Activated CD8-positive, alpha-beta memory T cell treated with anti-CD3 and anti-CD28 coated beads for 36 hours (primary cell): Measurements from ENCODE around the gene MOK. TPM values are rescaled to one million over a fixed set of nuclear protein-coding genes. Genes with fewer than 3 reads are reported as not detected.

Experiments
- CTCF ChIA-PET: fragments of 350-600 bp; sonication (Branson Sonifier 250); formaldehyde crosslinking; loops from one replicate; lab custom pipeline; 2021; ENCODE audit warnings: antibody characterized with exemption; lab: Charles Lee
- POLR2A ChIA-PET: fragments of 350-600 bp; sonication (Branson Sonifier 250); formaldehyde crosslinking; loops from one replicate; lab custom pipeline; 2021; ENCODE audit warnings: antibody characterized with exemption; lab: Charles Lee
- total RNA-seq, 2 experiments: library from RNA; stranded (reverse); gene quantifications; one replicate each; pipeline ENCODE4 v1.2.3, GENCODE V29; 2021

MOK gene
- total RNA-seq, 2 experiments from 2014 or later = 7.8 to 9.6 TPM

DNA sequence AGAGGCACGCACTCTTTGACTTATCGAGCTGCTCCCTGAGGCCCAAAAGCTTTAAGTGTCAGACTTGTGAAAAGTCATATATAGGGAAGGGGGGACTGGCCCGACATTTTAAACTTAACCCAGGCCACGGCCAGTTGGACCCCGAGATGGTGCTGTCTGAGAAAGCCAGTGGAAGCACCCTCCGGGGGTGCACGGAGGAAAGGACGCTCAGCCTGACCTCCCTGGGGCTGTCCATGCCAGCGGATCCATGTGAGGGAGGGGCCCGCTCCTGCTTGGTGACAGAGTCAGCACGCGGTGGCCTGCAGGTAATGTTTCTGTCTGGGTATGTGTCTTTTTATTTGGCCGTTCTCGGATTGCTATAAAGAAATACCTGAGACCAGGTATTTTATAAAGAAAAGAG, 21.6 kb upstream of the MOK start:
- POLR2A ChIA-PET = no interaction called here

DNA sequence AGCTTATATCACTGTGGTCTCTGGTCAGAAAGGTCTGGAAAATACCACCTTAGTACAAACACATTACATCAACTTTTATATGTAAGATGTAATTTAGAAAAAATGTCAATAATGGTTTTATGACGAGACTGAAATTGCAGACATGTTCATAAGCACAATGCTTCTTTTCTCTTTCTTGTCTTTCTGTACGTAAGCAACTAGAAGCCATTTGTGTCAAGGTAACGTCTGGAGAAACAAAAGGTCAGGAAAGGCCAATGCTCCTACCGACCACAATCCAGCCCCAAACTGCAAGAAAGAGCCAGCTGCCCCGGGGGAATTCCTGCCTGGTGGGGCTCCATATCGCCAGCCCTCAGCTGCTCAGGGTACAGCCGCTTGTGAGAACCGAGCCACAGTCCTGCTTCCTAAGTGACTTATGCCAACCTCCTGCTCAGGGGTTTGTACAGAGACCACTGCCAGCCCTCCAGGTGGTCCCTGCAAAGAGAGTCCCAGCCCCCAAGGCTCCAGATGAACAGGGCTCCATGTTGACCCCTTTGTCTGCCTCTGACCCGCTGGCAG, 20.9 kb upstream of the MOK start:
- ChIA-PET CTCF (no interaction called here), POLR2A (no interaction called here)

More for the DNA sequence above, 21.6 kb upstream of the MOK start:
- CTCF ChIA-PET = no interaction called here

DNA sequence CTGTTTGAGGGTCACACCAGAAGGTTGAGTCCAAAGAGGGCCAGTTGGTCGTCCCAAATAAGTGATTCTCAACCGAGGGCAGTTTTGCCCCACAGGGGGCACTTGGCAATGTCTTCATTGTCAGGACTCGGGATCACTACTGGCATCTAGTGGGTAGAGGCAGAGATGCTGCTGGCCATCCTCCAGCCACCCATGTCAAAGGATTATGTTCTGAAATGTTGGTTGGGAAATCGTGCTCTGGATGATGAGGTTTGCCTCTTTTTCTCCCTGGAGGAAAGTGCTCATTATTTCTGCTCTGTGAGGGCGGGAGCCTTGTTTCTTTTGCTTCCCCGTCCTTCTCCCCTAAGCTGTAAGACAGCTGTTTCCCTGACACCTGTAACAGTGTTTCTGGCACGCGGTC, 18.1 kb upstream of the MOK start:
- CTCF ChIA-PET = interaction anchor here (0.6 kb wide), 1 partner anchor 523 kb away, joined by 4 read pairs; no protein-coding TSS in a partner anchor
- POLR2A ChIA-PET = no interaction called here

DNA sequence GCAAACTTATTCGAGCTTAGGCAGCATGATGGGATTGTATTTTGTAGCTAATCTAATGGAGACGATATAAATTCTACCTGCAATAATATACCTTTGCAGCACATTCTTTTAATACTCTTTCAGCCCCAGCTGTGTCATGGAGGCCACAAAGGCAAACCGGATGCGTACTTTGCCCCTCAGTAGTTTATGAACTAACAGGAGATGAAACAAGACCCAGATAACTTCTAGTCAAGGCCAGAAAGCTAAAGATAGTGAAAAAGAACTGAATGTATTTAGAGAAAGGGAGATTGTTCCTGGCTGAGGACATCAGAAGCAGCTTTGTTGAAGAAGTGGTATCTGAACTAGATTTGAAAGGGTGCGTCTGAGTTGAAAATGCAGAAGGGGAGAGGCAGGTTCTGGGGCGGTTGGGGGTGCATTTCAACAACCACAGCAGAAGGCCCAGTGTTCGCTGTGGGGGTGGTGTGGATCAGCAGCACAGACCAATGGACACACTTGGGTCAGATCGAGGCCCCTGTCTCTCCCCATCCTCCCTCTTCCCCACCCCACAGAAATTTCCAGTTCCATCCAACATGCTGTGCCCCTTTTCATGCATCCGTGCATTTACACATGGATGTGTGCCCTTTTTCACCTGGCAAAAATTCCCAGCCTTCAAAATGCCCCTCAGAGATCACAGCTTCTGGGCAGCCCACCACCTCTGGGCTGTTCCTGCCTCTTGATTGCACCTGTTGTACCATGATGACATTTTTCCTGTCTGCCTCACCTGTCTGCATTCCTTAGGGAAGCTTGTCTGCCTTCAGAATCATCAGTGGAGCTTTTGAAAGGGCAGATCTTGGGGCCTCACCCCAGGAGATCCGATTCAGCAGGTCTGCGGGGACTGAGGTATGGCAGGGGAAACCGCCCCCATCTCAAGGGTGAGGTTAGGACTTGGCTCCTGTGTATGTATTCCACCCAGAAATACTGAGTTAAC, 16.8 kb upstream of the MOK start:
- POLR2A ChIA-PET = interaction anchor here (0.8 kb wide), 1 partner anchor 17 kb away, joined by 4 read pairs; the partner anchor contains the start of gene MOK
- CTCF ChIA-PET = interaction anchor here (0.9 to 1.3 kb wide), 2 partner anchors 177 to 200 kb away, joined by 3 read pairs; no protein-coding TSS in a partner anchor

DNA sequence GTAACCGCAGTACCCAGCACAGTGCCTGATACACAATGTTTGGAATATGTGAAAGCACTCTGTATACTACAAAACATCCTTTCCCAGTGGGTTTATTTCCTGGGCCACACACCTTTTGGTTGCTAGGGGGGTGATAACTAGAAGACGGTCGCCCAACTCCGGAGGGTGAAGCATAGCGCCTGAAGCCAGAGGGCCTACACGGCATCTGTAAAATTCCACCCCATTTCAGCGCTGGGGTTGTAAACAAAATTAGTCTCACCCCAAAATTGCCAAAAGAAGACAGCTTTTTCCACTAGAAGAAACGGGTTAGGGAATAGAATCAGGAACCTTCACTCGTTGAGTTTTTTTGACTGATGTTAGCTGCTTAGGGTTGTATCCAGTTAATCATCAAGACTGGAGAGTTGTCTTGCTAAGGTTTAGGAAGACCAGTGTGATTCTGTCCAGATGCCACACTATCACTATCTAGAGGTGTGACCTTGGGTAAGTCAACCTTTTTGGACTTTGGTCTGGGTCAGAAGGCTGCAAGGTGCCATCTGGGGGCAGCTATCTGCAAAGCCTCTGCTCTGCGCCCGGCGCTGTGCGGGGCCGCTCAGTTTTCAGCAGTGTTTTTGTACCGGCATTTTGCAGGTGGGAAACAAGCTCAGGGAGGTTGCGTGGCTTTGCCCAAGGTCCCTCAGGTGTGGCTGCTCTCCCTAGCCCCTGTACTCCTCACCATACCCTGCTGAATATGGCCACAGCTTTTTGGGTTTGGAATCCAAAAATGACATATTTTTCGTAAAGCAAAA, 15.9 kb upstream of the MOK start:
- CTCF ChIA-PET = interaction anchor here (0.7 to 1.3 kb wide), 4 partner anchors 41 to 233 kb away, joined by 3 read pairs; no protein-coding TSS in a partner anchor
- POLR2A ChIA-PET = interaction anchor here (0.8 to 1.0 kb wide), 2 partner anchors 16 to 41 kb away, joined by 4 to 7 read pairs; partner anchors contain the start of genes CINP, MOK and TECPR2

DNA sequence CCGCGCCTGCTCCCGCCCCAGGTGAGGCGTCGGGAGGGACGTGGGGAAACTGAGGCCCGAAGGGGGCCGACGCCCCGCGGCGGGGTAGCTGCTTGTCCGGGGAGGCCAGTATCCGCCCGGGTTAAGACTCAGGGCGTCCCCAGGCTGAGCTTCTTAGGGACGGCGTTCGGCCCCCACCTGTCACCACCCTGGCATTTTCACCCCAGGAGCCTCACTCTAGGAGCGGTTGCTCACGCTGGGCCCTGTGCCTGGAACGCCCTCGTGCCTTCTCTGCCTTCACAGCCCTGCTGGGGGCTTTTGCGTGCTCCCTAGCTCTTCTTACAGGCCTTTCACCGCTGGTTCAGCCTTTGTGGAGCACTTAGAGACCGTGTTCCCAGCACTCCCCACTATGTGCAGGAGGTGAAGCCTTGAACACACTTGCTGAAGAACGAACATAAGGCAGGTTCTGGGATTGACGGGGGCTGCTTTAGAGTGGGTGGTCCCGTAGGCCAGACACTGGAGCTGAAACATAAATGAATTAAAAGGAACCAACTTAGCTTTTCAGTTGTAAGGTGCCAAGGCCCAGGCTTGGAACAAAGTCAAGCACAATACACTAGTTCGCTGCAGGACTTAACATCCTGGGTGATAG, 15.2 kb upstream of the MOK start:
- CTCF ChIA-PET = interaction anchor here (0.7 to 1.3 kb wide), 5 partner anchors 41 to 232 kb away, joined by 3 read pairs; no protein-coding TSS in a partner anchor
- POLR2A ChIA-PET = interaction anchor here (1.0 kb wide), 1 partner anchor 42 kb away, joined by 7 read pairs; the partner anchor contains the start of genes CINP and TECPR2

DNA sequence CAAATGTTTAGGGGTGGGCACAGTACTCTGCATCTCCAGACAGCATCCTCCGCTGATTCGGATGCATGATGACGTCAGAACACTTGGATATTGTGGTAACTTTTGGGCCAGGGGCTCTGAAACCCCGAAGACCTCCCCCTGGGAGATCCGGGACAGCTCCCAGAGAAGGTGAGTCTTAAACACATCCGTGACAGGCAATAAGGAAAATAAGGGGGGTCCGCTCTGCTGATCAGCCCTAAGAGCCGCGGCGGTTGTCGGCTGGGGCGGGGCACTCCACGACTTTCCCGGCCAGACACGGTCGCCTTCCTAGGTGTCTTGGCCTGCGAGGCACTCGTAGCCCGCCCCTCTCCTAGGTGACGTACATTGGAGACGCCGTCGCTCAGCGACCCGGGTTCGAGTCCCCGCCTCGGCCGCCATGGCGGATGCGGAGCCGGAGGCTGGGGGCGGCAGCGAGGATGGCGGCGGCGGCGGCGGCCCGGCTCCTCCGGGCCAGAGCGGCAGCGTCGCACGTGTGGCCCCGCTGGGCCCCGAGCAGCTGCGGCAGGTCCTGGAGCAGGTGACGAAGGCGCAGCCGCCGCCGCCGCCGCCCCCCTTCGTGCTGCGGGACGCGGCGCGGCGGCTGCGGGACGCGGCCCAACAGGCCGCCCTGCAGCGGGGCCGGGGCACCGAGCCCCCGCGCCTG, 14.5 kb upstream of the MOK start, which contains the start of gene ZNF839:
ZNF839 (plus strand) TSS at position 396 of the 682 bp plus-strand sequence; CDS start at position 416, 20 bp downstream.
- POLR2A ChIA-PET = interaction anchor here (1.0 kb wide), 1 partner anchor 43 kb away, joined by 7 read pairs; the partner anchor contains the start of genes CINP and TECPR2

DNA sequence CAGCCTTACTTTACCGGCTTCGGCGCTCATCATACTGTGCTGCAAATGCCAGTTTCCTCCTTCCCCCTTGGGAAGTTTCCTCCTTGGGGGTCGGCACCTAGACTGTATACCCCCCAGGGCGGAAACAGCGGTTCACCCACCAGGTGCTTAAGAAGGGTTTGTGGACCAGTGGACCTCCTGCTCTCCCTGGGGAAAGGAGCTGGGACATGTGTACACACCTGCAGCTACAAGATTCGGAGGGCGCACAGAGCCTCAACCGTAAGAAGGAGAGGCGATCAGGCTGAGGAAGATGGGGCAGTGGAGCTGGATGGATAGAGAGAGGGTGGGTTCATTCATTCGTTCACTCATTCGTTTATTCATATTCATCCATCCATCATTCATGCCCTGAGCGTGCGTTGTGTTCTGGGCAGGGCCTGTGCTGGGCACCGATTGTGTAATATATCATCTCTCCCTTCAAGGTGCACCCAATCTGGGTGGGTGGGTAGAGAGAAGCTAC, 13.9 kb upstream of the MOK start:
- ChIA-PET POLR2A (no interaction called here), CTCF (interaction anchor here (0.8 to 1.6 kb wide), 3 partner anchors 18 to 354 kb away, joined by 3 to 8 read pairs (median 3); partner anchors contain the start of gene DYNC1H1)

More for the DNA sequence above, 14.5 kb upstream of the MOK start, which contains the start of gene ZNF839:
- CTCF ChIA-PET = interaction anchor here (0.7 to 1.2 kb wide), 3 partner anchors 205 to 355 kb away, joined by 3 read pairs; partner anchors contain the start of gene DYNC1H1

DNA sequence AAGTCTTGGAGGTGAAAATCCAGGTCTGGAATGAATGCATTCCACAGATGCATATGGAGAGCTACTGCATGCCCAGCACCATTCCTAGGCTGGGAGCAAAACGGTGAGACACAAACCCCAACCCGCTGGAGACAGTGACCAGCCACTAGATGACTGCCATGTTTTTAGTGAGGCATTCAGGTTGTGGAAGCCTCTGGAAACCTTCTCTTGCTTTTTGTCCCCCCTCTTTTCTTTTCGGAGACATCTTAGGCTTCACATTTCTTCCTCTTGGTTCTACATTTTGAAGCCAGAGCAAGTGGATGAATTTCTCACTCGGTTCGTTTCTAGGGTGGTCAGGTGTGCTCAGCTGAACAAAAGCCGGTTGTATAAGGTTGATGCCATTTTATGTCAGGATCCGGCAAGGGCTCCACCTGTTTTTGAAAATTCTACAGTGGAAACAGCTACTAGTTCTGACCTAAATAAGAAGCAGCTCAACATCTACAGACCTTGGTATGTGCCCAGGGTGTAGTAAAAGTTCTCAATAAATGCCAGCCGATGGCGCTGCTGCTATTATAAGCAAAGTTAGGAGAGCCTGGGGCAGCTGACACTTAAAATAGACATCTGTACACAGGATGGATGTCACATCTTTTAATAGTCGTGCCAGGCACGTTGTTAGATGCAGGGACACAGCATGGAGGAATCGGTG, 12.7 kb upstream of the MOK start:
- CTCF ChIA-PET = interaction anchor here (1.1 to 2.1 kb wide), 6 partner anchors 9 to 255 kb away, joined by 3 to 8 read pairs (median 6); partner anchors contain the start of gene MOK
- POLR2A ChIA-PET = interaction anchor here (1.0 kb wide), 1 partner anchor 44 kb away, joined by 3 read pairs; no protein-coding TSS in a partner anchor

DNA sequence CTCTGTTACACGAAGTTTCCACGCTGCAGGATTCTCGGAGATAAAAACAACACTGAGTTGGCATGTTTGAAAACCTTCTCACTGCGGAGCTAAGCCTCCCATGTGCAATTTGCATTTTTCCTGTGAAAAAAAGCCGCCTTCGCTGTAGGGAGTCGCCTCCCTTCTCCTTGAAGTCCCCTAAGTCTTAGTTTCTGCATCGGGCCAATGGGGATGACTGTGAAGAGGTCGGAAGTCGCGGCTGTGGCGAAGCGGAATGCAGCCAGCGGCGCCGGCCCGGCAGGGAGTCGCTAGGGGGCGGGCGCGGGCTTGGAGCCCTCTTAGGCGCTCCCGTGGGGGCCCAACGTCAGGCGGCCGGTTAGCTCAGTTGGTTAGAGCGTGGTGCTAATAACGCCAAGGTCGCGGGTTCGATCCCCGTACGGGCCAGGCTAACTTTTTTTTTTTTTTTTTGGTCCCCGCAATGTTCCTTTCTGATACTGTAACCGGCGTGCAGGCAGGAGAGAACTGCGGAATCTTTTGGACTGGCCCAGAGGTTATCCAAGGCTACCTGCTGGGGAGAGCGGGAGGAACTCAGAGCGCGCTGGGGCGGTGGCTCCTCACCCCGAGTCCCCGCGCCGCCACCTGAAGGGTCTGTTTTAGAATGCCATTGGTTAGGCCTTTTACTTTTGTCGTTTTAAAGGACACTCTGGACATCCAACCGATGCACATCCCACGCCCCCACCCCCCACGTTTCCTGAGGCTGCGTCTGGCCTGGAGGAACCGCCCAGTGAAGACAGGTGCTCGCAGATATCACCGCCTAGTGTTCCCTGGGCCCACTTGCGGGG, 12.0 kb upstream of the MOK start:
- ChIA-PET POLR2A (interaction anchor here (0.6 to 1.0 kb wide), 4 partner anchors 45 to 338 kb away, joined by 3 to 4 read pairs (median 3); no protein-coding TSS in a partner anchor), CTCF (interaction anchor here (0.6 to 2.1 kb wide), 11 partner anchors 8 to 1050 kb away, joined by 3 to 8 read pairs (median 5); partner anchors contain the start of genes CINP, MOK and TECPR2)

DNA sequence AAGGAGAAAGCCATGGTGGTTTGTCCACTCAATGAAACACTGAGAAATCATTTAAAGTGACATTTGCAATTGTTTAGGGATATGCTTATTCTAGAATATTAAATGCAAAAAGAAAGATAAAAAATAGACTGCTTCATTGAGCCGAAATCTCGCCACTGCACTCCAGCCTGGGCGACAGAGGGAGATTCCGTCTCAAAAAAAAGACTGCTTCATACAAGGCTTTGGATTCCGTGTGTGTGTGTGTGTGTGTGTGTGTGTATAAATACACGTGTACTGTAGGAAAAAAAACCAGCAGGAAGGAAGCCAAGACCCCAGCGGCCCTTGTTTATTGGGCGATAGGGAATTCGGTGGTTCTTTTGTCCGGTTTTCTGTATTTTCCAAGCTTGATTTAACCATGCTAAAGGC, 11.4 kb upstream of the MOK start:
- POLR2A ChIA-PET = interaction anchor here (0.6 to 1.0 kb wide), 5 partner anchors 11 to 337 kb away, joined by 3 to 4 read pairs (median 3); no protein-coding TSS in a partner anchor
- CTCF ChIA-PET = interaction anchor here (0.6 to 2.1 kb wide), 11 partner anchors 8 to 1051 kb away, joined by 3 to 6 read pairs (median 4); partner anchors contain the start of genes CINP, MOK and TECPR2

DNA sequence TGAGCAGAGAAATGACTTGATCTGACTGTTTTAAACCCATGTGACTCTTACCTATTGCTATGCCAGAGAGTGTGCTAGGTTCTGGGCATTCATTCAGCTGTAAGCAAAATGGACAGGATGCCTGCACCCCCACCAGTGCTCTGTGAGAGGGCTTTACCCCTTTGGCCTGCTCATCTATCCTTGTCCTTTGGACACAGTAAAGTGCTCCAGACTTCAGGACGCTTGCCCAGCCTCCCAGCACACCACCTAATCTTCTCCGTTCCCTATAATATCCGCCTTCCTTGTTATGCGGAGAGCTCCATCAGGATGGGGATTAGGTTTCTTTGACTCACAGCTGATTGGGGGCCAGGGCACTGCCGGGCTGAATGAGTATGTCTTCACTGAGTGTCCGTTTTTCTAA, 10.2 kb upstream of the MOK start:
- CTCF ChIA-PET = interaction anchor here (1.0 to 2.0 kb wide), 12 partner anchors 10 to 251 kb away, joined by 3 to 18 read pairs (median 4); partner anchors contain the start of genes CINP, MOK, TECPR2 and WDR20
- POLR2A ChIA-PET = interaction anchor here (0.6 to 1.4 kb wide), 2 partner anchors 9 to 10 kb away, joined by 3 to 4 read pairs; partner anchors contain the start of gene MOK

DNA sequence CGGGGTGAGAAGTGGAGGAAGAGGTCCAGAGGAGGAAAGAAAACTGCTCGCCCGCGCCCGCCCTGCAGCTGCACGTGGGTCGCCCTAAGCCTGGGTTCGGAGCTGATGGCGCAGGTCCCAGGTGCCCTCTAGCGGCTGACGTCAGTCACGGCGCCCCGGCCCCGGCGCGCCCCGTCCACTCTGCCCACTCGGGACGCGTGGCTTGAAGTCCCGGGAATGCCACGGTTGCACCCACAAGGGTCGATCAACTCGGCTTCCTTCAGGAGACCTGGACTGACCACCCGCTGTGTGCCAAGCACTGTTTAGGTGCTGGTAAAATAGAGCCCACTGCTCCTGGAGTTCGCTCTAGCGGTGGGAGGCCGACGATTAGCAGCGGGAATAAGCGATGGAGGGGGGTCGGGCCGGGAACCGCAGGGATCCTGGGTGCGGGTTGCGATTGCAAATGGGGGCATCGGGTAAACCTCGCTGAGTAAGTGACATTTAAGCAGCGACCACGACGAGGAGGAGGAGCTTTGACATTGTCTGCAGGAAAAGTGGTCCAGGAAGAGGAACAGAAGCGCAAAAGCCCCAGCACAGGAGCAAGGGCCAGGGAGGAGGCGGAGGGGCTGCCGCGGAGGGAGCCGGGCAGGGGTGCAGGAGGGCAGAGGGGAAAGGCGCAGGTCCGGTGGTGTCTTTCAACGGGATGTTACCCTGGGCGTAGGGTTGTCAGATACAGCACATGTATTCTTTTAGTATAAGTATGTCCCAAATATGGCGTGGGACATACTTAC, 9.5 kb upstream of the MOK start:
- POLR2A ChIA-PET = interaction anchor here (0.6 to 1.4 kb wide), 3 partner anchors 8 to 479 kb away, joined by 3 to 4 read pairs (median 3); partner anchors contain the start of gene MOK
- CTCF ChIA-PET = interaction anchor here (0.5 to 2.0 kb wide), 28 partner anchors 9 to 366 kb away, joined by 3 to 18 read pairs (median 4); partner anchors contain the start of genes CINP, MOK, TECPR2 and WDR20

DNA sequence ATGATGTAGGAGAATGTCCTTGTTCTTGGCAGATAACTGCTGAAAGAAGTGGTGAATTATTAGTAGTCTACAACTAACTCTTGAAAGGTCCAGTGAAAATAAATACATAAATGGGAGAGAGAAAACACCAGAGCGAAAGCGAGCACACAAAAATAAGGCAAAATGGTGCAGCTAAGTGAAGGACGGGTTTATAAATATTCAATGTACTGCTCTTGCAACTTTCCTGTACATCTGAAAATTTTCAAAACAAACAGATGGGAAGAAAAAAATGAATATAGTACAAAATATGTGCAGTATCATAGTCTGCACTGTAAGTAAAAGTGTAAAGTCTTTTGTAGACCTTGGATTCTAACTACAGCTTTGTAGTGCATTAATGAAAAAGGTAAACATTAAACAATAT, 1.3 kb downstream of the MOK start:
- POLR2A ChIA-PET = no interaction called here
- CTCF ChIA-PET = interaction anchor here (2.7 kb wide), 1 partner anchor 11 kb away, joined by 18 read pairs; no protein-coding TSS in a partner anchor
